Astrocyte (in vitro differentiated cells and primary cell): Measurements from ENCODE around the gene GRIK3. TPM values are rescaled to one million over a fixed set of nuclear protein-coding genes. Genes with fewer than 3 reads are reported as not detected.

ENCODE experiments used
- DNase-seq: peaks from one replicate; pipeline ENCODE4 v3.0.0-alpha.2; 2010; ENCODE audit warnings: low read depth
- FAIRE-seq: peaks from 2 replicates; lab custom pipeline; 2011; peaks lifted over from hg19 to GRCh38; lab: Jason Lieb, UNC
- H2AFZ ChIP-seq: 2 replicates; pipeline ENCODE4 v1.6.0; 2012; ENCODE audit warnings: low read depth, low read length, inconsistent platforms
- H3K27ac ChIP-seq: 2 replicates; pipeline ENCODE4 v1.5.1; 2011; ENCODE audit warnings: low read depth, low read length, inconsistent platforms
- H3K27me3 ChIP-seq: 2 replicates; pipeline ENCODE4 v1.6.0; 2011; ENCODE audit warnings: low read length, inconsistent platforms; ENCODE audit not compliant: insufficient read depth
- H3K36me3 ChIP-seq: 2 replicates; pipeline ENCODE4 v1.5.1; 2011; ENCODE audit warnings: low read length, inconsistent platforms; ENCODE audit not compliant: insufficient read depth
- H3K4me1 ChIP-seq: 2 replicates; pipeline ENCODE4 v1.5.1; 2011; ENCODE audit warnings: low read length, inconsistent platforms; ENCODE audit not compliant: insufficient read depth
- H3K4me2 ChIP-seq: 2 replicates; pipeline ENCODE4 v1.6.0; 2012; ENCODE audit warnings: low read length, inconsistent platforms
- H3K4me3 ChIP-seq: 2 replicates; pipeline ENCODE4 v1.5.1; 2011; ENCODE audit warnings: low read depth, mild to moderate bottlenecking, low read length, inconsistent platforms; ENCODE audit not compliant: insufficient read depth
- H3K79me2 ChIP-seq: 2 replicates; pipeline ENCODE4 v1.6.0; 2012; ENCODE audit warnings: mild to moderate bottlenecking, low read length, inconsistent platforms; ENCODE audit not compliant: insufficient read depth
- H3K9ac ChIP-seq: 2 replicates; pipeline ENCODE4 v1.6.0; 2012; ENCODE audit warnings: mild to moderate bottlenecking, low read length, inconsistent platforms
- H3K9me3 ChIP-seq: 2 replicates; pipeline ENCODE4 v1.5.1; 2012; ENCODE audit warnings: low read depth, mild to moderate bottlenecking, low read length, inconsistent platforms; ENCODE audit not compliant: insufficient read depth
- H4K20me1 ChIP-seq: 2 replicates; pipeline ENCODE4 v1.6.0; 2012; ENCODE audit warnings: low read length, inconsistent platforms; ENCODE audit not compliant: insufficient read depth
- H3K27ac Mint-ChIP-seq: one replicate; pipeline ENCODE4 v1.8.0; 2021; ENCODE audit warnings: mild to moderate bottlenecking, mixed read lengths; ENCODE audit not compliant: unreplicated experiment
- H3K27me3 Mint-ChIP-seq: one replicate; pipeline ENCODE4 v1.8.0; 2021; ENCODE audit warnings: low read depth, mixed read lengths; ENCODE audit not compliant: unreplicated experiment
- H3K36me3 Mint-ChIP-seq: one replicate; pipeline ENCODE4 v1.8.0; 2021; ENCODE audit warnings: low read depth, mixed read lengths; ENCODE audit not compliant: unreplicated experiment
- H3K4me1 Mint-ChIP-seq: one replicate; pipeline ENCODE4 v1.8.0; 2021; ENCODE audit warnings: low read depth, mixed read lengths; ENCODE audit not compliant: unreplicated experiment
- H3K4me3 Mint-ChIP-seq: one replicate; pipeline ENCODE4 v1.8.0; 2021; ENCODE audit warnings: mild to moderate bottlenecking, moderate library complexity, mixed read lengths; ENCODE audit not compliant: unreplicated experiment
- H3K9me3 Mint-ChIP-seq: one replicate; pipeline ENCODE4 v1.8.0; 2021; ENCODE audit warnings: mild to moderate bottlenecking, mixed read lengths; ENCODE audit not compliant: unreplicated experiment
- CTCF ChIP-seq: IDR thresholded peaks from 2 replicates; pipeline ENCODE4 v1.5.1; 2011; ENCODE audit warnings: low read depth, mild to moderate bottlenecking, inconsistent platforms, low read length, moderate library complexity; ENCODE audit not compliant: insufficient read depth
- EZH2 ChIP-seq: IDR thresholded peaks from 2 replicates; pipeline ENCODE4 v1.6.1; 2012; ENCODE audit warnings: mild to moderate bottlenecking, low read length, inconsistent platforms; ENCODE audit not compliant: insufficient read depth
- total RNA-seq: library from RNA; stranded (reverse); gene quantifications from 2 replicates; pipeline ENCODE4 v1.2.1, GENCODE V29; 2021

Gene GRIK3
- total RNA-seq, 1 donor from 2014 or later = 0.16 TPM

- H3K4me1 Mint-ChIP-seq = no peaks in the 10 kb centered on the region
- Histone ChIP-seq H3K4me3 (no peak overlapping the region), H3K36me3 (no peaks in the 10 kb centered on the region), H3K27me3 (no peaks in the 10 kb centered on the region), H3K9ac (no peak overlapping the region), H2AFZ (no peak overlapping the region), H3K79me2 (no peaks in the 10 kb centered on the region), H3K4me1 (no peaks in the 10 kb centered on the region), H3K4me2 (no peak overlapping the region), H4K20me1 (no peaks in the 10 kb centered on the region), H3K27ac (no peak overlapping the region), H3K9me3 (no peaks in the 10 kb centered on the region)
- FAIRE-seq = no peak
- no peak overlapping the region for H3K4me3 Mint-ChIP-seq
- TF ChIP-seq EZH2 (no peak), CTCF (no peak)
- peaks cover 77% of the 10 kb centered on the region for H3K27me3 Mint-ChIP-seq
- no peaks in the 10 kb centered on the region for H3K36me3 Mint-ChIP-seq
- H3K27ac Mint-ChIP-seq = no peak overlapping the region
- H3K9me3 Mint-ChIP-seq = peaks cover 2% of the 10 kb centered on the region
- no peak for DNase-seq
Observed at GRCh38 chr1:36950604-36951291, 83.6 kb downstream of the GRIK3 start.

GRCh38 chr1:36948606-36949005 is 85.7 kb downstream of the GRIK3 start:
- Mint-ChIP-seq H3K36me3 (no peaks in the 10 kb centered on the region), H3K27me3 (peaks cover 81% of the 10 kb centered on the region), H3K9me3 (peaks cover 2% of the 10 kb centered on the region), H3K27ac (no peak overlapping the region), H3K4me1 (no peaks in the 10 kb centered on the region), H3K4me3 (no peak overlapping the region)
- no peaks in the 10 kb centered on the region for H4K20me1 ChIP-seq
- no peak overlapping the region for H2AFZ ChIP-seq
- no peak overlapping the region for H3K9ac ChIP-seq
- H3K79me2 ChIP-seq = no peaks in the 10 kb centered on the region
- no peaks in the 10 kb centered on the region for H3K36me3 ChIP-seq
- H3K4me1 ChIP-seq = no peaks in the 10 kb centered on the region
- FAIRE-seq (no peak), DNase-seq (no peak)
- H3K27ac ChIP-seq = no peak overlapping the region
- no peak overlapping the region for H3K4me3 ChIP-seq
- no peaks in the 10 kb centered on the region for H3K9me3 ChIP-seq
- H3K27me3 ChIP-seq = no peaks in the 10 kb centered on the region
- TF ChIP-seq EZH2 (no peak), CTCF (no peak)
- no peak overlapping the region for H3K4me2 ChIP-seq

GRCh38 chr1:36948147-36948546 is 86.2 kb downstream of the GRIK3 start:
- H3K36me3 Mint-ChIP-seq = no peaks in the 10 kb centered on the region
- no peak overlapping the region for H3K4me3 Mint-ChIP-seq
- no peaks in the 10 kb centered on the region for H3K9me3 Mint-ChIP-seq
- H3K79me2 ChIP-seq = no peaks in the 10 kb centered on the region
- H3K27ac ChIP-seq = no peak overlapping the region
- peaks cover 76% of the 10 kb centered on the region for H3K27me3 Mint-ChIP-seq
- no peak for DNase-seq
- TF ChIP-seq EZH2 = no peak
- TF ChIP-seq CTCF = no peak
- no peak for FAIRE-seq
- H2AFZ ChIP-seq = no peak overlapping the region
- H3K9ac ChIP-seq = no peak overlapping the region
- no peaks in the 10 kb centered on the region for H3K36me3 ChIP-seq
- H3K4me3 ChIP-seq = no peak overlapping the region
- H3K4me1 ChIP-seq = no peaks in the 10 kb centered on the region
- H3K9me3 ChIP-seq = no peaks in the 10 kb centered on the region
- no peak overlapping the region for H3K27ac Mint-ChIP-seq
- no peaks in the 10 kb centered on the region for H3K27me3 ChIP-seq
- H4K20me1 ChIP-seq = no peaks in the 10 kb centered on the region
- H3K4me1 Mint-ChIP-seq = no peaks in the 10 kb centered on the region
- no peak overlapping the region for H3K4me2 ChIP-seq
